CD4-positive, alpha-beta memory T cell (primary cell): ENCODE measurements around the gene OR4K1. TPM values are rescaled to one million over a fixed set of nuclear protein-coding genes. Genes with fewer than 3 reads are reported as not detected.
"Not testable (repeated sequence)": the region's sequence is repeated elsewhere in the genome, so short reads cannot be mapped to it uniquely, and the experiment has no call there.

ENCODE experiments used
- CTCF ChIA-PET: fragments of 350-600 bp; sonication (Branson Sonifier 250); formaldehyde crosslinking; loops from one replicate; lab custom pipeline; 2021; ENCODE audit warnings: inconsistent platforms; ENCODE audit not compliant: partially characterized antibody; lab: Charles Lee
- POLR2A ChIA-PET: fragments of 350-600 bp; sonication (Branson Sonifier 250); formaldehyde crosslinking; loops from one replicate; lab custom pipeline; 2021; ENCODE audit not compliant: partially characterized antibody; lab: Charles Lee
- DNase-seq, 5 donors: peaks; one replicate each; pipeline versions ENCODE4 v3.0.0 to v3.0.0-alpha.2; 2020 to 2022; ENCODE audit warnings: mixed read lengths in 1 of 5
- H3K27ac ChIP-seq: one replicate; pipeline ENCODE4 v1.7.0; 2013; ENCODE audit warnings: low read depth, low read length
- H3K27me3 ChIP-seq: 2 replicates; pipeline ENCODE4 v1.7.0; 2013; ENCODE audit warnings: mild to moderate bottlenecking, low read length, moderate library complexity; ENCODE audit not compliant: insufficient read depth
- H3K36me3 ChIP-seq: 2 replicates; pipeline ENCODE4 v1.7.0; 2013; ENCODE audit warnings: mild to moderate bottlenecking, low read length, moderate library complexity; ENCODE audit not compliant: insufficient read depth
- H3K4me1 ChIP-seq: 2 replicates; pipeline ENCODE4 v1.7.0; 2013; ENCODE audit warnings: mild to moderate bottlenecking, low read length, moderate library complexity; ENCODE audit not compliant: insufficient read depth
- H3K4me3 ChIP-seq, 2 donors: one replicate each; pipeline ENCODE4 v1.7.0; 2013; ENCODE audit warnings: low read length in 2 of 2, mild to moderate bottlenecking in 1 of 2
- H3K9me3 ChIP-seq, 2 donors: one replicate each; pipeline ENCODE4 v1.7.0; 2013; ENCODE audit warnings: low read length in 2 of 2, control low read depth in 1 of 2; ENCODE audit not compliant: control insufficient read depth in 1 of 2
- H3K27ac Mint-ChIP-seq, 7 donors: one replicate each; pipeline ENCODE4 v1.8.0; 2020 to 2021; ENCODE audit warnings: mixed read lengths in 7 of 7, mild to moderate bottlenecking in 6 of 7, inconsistent platforms in 3 of 7, moderate library complexity in 3 of 7
- H3K27me3 Mint-ChIP-seq, 2 donors: one replicate each; pipeline ENCODE4 v1.8.0; 2020 to 2021; ENCODE audit warnings: mixed read lengths in 2 of 2
- H3K36me3 Mint-ChIP-seq, 2 donors: one replicate each; pipeline ENCODE4 v1.8.0; 2020 to 2021; ENCODE audit warnings: mixed read lengths in 2 of 2, inconsistent platforms in 1 of 2, mild to moderate bottlenecking in 1 of 2
- H3K4me1 Mint-ChIP-seq, 4 donors: one replicate each; pipeline ENCODE4 v1.8.0; 2020 to 2021; ENCODE audit warnings: mixed read lengths in 4 of 4, mild to moderate bottlenecking in 1 of 4
- H3K4me3 Mint-ChIP-seq, 8 donors: one replicate each; pipeline ENCODE4 v1.8.0; 2020 to 2021; ENCODE audit warnings: mixed read lengths in 8 of 8, mild to moderate bottlenecking in 7 of 8, moderate library complexity in 6 of 8, inconsistent platforms in 3 of 8
- H3K9me3 Mint-ChIP-seq, 8 donors: one replicate each; pipeline ENCODE4 v1.8.0; 2020 to 2021; ENCODE audit warnings: mixed read lengths in 8 of 8, mild to moderate bottlenecking in 5 of 8, inconsistent platforms in 3 of 8, moderate library complexity in 1 of 8
- intact Hi-C: fragments of 100-400 bp; cut with micrococcal nuclease; formaldehyde crosslinking; loops from one replicate; pipeline ENCODE4 v1.15.1; 2023
- polyA plus RNA-seq, 2 donors: library from polyadenylated mRNA; unstranded; fragments of 300-500 nt; fragmentation: Illumina TruSeq; gene quantifications; one replicate each; pipeline ENCODE4 v1.2.3, GENCODE V29; 2021
- total RNA-seq, 2 experiments: library from RNA; stranded (reverse); gene quantifications; one replicate each; pipeline ENCODE4 v1.2.3, GENCODE V29; 2021

Gene OR4K1
- total and polyA plus RNA-seq, 4 experiments from 2014 or later: not detected

DNA sequence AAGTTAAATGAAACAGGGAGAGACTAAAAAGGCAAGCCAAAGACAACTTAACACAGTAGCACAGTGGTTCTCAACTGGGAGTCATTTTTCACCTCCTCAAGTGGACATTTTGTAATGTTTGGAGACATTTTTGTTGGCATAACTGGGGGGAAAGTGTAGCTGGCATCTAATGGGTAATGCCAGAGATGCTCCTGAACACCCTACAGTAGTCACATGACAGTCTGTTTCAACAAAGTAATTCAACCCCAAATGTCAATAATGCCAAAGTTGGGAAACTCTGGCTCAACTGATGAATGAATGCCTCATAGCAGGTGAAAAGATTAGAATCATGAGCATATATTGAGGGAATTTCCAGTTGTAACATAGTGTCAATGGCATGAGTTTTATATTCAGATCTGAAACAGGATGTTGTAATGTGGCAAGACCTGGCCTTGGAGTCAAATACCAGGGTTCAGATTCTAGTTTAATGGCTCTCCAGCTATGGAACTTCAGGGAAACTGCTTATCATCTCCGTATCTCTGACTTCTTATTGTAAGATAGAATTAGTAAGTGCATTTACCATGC, 12.7 kb upstream of the OR4K1 start:
- Mint-ChIP-seq H3K27ac (no peak overlapping the region), H3K9me3 (no peaks in the 10 kb centered on the region), H3K4me3 (no peak overlapping the region), H3K36me3 (no peaks in the 10 kb centered on the region), H3K4me1 (no peaks in the 10 kb centered on the region), H3K27me3 (no peaks in the 10 kb centered on the region)
- no peak for DNase-seq
- Histone ChIP-seq H3K4me1 (no peaks in the 10 kb centered on the region), H3K27ac (no peak overlapping the region), H3K4me3 (no peak overlapping the region), H3K36me3 (no peaks in the 10 kb centered on the region), H3K27me3 (no peaks in the 10 kb centered on the region), H3K9me3 (no peaks in the 10 kb centered on the region)
- intact Hi-C loops: no loop called here
- POLR2A ChIA-PET: no interaction called here
- CTCF ChIA-PET: no interaction called here

DNA sequence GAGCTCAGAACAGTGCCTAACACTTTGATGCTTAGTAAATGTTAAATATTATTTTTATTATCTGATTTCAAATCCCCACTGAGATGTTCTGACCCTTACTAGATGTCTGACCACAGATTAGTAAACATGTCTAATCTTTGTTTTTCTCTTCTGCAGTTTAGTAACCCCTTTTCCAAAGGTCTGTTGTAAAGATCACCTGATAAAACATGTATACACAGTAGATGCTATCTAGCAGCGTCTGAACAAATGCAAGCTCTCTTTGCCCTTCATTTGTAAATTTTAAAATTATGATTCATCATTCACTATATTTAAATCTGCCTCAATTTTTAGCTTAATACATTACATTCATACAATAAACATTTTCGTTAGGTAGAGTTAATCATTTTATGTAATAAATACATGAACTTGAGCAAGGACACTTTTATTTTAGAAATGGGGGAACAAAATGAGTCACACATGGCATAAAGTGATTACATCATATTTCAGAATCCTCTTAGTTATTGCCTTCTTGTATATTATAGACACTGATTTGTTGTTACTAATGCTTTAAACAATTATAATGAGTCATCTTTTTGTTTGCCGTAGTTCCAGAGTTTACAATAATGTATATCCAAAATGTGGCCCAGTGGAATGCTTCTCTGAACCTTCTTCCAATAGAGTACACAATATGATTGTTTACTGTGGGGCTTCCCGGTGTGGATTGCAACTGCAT, 12.0 kb upstream of the OR4K1 start:
- no peaks in the 10 kb centered on the region for H3K9me3 Mint-ChIP-seq
- no peaks in the 10 kb centered on the region for H3K27me3 Mint-ChIP-seq
- H3K4me3 Mint-ChIP-seq: no peak overlapping the region
- Histone ChIP-seq H3K27me3 (no peaks in the 10 kb centered on the region), H3K4me1 (no peaks in the 10 kb centered on the region), H3K36me3 (no peaks in the 10 kb centered on the region), H3K4me3 (no peak overlapping the region), H3K9me3 (no peaks in the 10 kb centered on the region), H3K27ac (no peak overlapping the region)
- CTCF ChIA-PET: no interaction called here
- POLR2A ChIA-PET: no interaction called here
- no peak overlapping the region for H3K27ac Mint-ChIP-seq
- intact Hi-C loops: no loop called here
- no peaks in the 10 kb centered on the region for H3K4me1 Mint-ChIP-seq
- no peaks in the 10 kb centered on the region for H3K36me3 Mint-ChIP-seq
- no peak for DNase-seq

DNA sequence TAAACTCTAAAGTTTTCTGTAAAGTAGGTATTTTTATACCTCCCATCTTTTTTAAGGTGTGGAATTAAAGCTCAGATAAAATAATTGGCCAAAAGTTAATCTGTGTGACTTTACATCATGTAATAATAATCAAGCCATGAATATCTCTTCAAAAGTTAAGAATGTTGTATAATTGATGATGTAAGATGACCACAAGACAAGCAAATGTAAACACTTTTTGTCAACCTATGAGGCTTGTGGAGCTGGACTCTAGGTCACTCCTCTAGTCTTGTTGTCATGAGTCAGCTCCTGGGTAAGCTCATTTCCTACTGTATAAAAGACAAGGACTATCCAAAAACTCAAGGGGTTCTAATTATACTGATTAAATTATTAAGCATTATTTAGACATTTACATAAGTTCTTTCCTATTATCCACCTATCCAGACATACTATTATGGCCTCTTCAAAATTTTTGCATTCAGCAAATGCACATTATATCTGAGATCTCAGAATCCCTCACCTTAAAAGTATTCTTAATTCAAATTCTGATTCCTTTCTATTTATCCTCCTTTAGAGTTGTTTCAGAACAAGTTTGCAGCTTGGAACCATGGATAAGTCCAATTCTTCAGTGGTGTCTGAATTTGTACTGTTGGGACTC, 10.6 kb upstream of the OR4K1 start, which contains the start of gene OR4K5:
Gene OR4K5 (plus strand): TSS at position 587 of the 637 bp plus-strand sequence. CDS start 0 bp downstream, at position 587.
- Mint-ChIP-seq H3K36me3 (no peaks in the 10 kb centered on the region), H3K4me3 (no peak within 1 kb of the TSS), H3K27ac (no peak within 1 kb of the TSS), H3K4me1 (no peaks in the 10 kb centered on the region), H3K27me3 (no peaks in the 10 kb centered on the region), H3K9me3 (peaks cover 0 to 1% (median 0%) of the 10 kb centered on the region in 8 donors)
- no peak within 1 kb of the TSS for H3K27ac ChIP-seq
- H3K36me3 ChIP-seq: no peaks in the 10 kb centered on the region
- DNase-seq: no peak
- ChIA-PET POLR2A (no interaction called here), CTCF (no interaction called here)
- H3K27me3 ChIP-seq: no peaks in the 10 kb centered on the region
- no peaks in the 10 kb centered on the region for H3K9me3 ChIP-seq
- intact Hi-C loops: no loop called here
- no peaks in the 10 kb centered on the region for H3K4me1 ChIP-seq
- no peak within 1 kb of the TSS for H3K4me3 ChIP-seq

DNA sequence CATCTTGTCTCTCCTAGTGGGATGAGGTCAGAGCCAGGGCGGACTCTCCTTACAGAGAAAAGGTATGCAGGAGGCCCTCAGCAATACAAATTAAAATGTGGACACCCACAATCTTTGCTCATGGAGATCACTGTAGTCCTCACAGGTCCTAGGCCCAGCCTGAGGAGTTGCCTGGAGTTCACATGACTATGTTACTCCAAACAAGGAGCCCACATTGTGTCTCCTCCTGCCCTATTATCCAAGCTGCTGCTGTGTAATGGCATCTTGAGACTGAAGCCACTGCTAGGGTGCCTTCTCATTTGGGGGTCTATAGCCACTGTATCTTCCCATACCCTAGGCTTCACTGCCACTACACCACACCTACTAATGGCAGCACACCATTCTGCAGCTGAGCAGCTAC, 11.0 kb downstream of the OR4K1 start:
- Histone ChIP-seq H3K27ac (no peak overlapping the region), H3K4me3 (no peak overlapping the region), H3K27me3 (no peaks in the 10 kb centered on the region), H3K9me3 (no peaks in the 10 kb centered on the region), H3K36me3 (no peaks in the 10 kb centered on the region), H3K4me1 (no peaks in the 10 kb centered on the region)
- no peaks in the 10 kb centered on the region for H3K36me3 Mint-ChIP-seq
- no peak overlapping the region for H3K4me3 Mint-ChIP-seq
- ChIA-PET CTCF (no interaction called here), POLR2A (no interaction called here)
- no peak for DNase-seq
- H3K4me1 Mint-ChIP-seq: peaks cover 0 to 5% (median 0%) of the 10 kb centered on the region in 4 donors
- H3K27ac Mint-ChIP-seq: no peak overlapping the region
- H3K9me3 Mint-ChIP-seq: no peaks in the 10 kb centered on the region
- no peaks in the 10 kb centered on the region for H3K27me3 Mint-ChIP-seq
- intact Hi-C loops: no loop called here

DNA sequence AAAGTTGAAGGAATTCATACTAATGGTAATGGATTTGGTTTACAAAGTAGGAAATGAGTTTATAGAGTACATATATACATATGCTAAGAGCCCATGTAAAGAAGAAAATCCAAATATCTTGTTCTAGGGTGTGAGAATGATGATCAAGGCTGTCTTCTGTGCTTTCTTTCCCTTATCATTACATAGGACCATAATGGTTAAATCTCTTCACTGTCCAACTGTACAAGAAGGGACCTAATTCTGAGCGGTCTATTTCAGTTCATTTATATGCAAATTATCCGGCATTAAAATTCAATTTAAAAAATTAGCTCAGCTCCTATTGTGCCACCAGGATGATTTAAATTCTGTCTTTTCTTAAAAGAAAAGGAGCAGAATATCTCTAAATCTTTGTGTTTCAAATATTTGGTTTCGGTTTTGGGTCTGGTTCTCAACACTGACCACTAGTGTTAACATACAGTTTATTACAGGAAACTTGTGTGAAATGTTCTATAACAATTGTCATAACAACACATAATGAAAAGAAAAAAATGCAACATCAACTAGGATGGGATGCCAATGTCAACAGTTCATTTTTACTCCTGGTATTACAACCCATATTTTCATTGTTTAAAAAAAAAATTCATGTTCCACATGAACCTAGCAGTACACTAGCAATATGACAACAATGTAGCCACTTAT, 16.8 kb downstream of the OR4K1 start:
- no peak overlapping the region for H3K4me3 ChIP-seq
- no peaks in the 10 kb centered on the region for H3K36me3 ChIP-seq
- Mint-ChIP-seq H3K27me3 (no peaks in the 10 kb centered on the region), H3K36me3 (no peaks in the 10 kb centered on the region), H3K4me1 (peaks cover 0 to 8% (median 5%) of the 10 kb centered on the region in 4 donors), H3K27ac (no peak overlapping the region), H3K9me3 (peaks cover 0 to 2% (median 0%) of the 10 kb centered on the region in 8 donors), H3K4me3 (peak overlapping the region in 2 of 8 donors; percentile 7 to 36)
- no peak for DNase-seq
- ChIA-PET POLR2A (no interaction called here), CTCF (no interaction called here)
- no peaks in the 10 kb centered on the region for H3K4me1 ChIP-seq
- no peak overlapping the region for H3K27ac ChIP-seq
- no peaks in the 10 kb centered on the region for H3K9me3 ChIP-seq
- intact Hi-C loops: no loop called here
- no peaks in the 10 kb centered on the region for H3K27me3 ChIP-seq

DNA sequence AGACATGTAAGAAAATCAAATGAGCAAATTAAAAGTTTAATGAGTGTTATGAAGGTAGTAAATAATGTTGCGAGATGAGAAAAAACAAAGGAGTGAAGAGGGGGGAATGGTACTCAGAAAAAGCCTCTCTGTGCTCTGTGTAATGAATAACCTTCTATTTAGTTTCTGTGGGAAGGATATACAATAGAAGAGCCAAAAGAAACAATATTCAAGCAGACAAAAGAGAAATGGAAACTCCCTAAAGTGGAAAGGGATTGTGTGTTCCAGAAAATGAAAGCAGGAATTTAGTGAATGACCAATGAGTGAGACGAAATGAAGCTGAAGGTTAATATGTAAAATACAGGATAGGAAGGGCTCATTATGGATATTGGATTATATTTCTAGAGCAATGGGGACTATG, 18.5 kb downstream of the OR4K1 start:
- H3K4me1 Mint-ChIP-seq: peaks cover 0 to 8% (median 5%) of the 10 kb centered on the region in 4 donors
- H3K4me3 Mint-ChIP-seq: no peak overlapping the region
- H3K36me3 ChIP-seq: no peaks in the 10 kb centered on the region
- H3K27ac Mint-ChIP-seq: no peak overlapping the region
- H3K27ac ChIP-seq: no peak overlapping the region
- H3K9me3 ChIP-seq: no peaks in the 10 kb centered on the region
- CTCF ChIA-PET: no interaction called here
- intact Hi-C loops: no loop called here
- H3K4me3 ChIP-seq: no peak overlapping the region
- H3K36me3 Mint-ChIP-seq: no peaks in the 10 kb centered on the region
- H3K4me1 ChIP-seq: no peaks in the 10 kb centered on the region
- DNase-seq: no peak
- no peaks in the 10 kb centered on the region for H3K27me3 Mint-ChIP-seq
- H3K27me3 ChIP-seq: no peaks in the 10 kb centered on the region
- peaks cover 0 to 2% (median 0%) of the 10 kb centered on the region in 8 donors for H3K9me3 Mint-ChIP-seq
- POLR2A ChIA-PET: no interaction called here

DNA sequence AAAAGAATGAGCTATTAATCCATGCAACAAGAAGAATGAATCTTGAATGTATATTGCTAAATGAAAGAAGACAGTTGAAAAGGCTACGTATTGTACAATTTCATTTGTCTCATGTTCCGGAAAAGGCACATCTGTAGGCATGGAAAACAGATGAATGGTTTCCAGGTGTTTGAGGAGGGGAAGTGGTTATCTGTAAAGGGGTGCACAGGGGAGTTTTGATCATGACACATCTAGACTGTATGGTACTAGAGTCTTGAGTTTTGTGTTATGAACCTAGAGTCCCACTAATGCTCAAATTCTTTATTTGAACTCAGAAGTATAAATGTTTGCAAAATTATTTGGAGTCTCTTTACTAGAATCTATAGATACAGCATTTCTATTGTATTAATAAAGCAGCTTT, 39.0 kb downstream of the OR4K1 start:
- CTCF ChIA-PET, H3K9me3 ChIP-seq, H3K4me3 ChIP-seq, H3K27ac ChIP-seq, H3K27me3 ChIP-seq, H3K36me3 Mint-ChIP-seq, H3K27me3 Mint-ChIP-seq, DNase-seq, H3K36me3 ChIP-seq, POLR2A ChIA-PET, H3K27ac Mint-ChIP-seq: not testable (repeated sequence)
- Mint-ChIP-seq H3K4me3 (peak overlapping the region in 2 of 8 donors; percentile 3 to 8), H3K4me1 (peaks cover 14 to 22% (median 19%) of the 10 kb centered on the region in 4 donors), H3K9me3 (peaks cover 0 to 13% (median 0%) of the 10 kb centered on the region in 8 donors)
- intact Hi-C loops: loop anchor here (10.0 kb wide), 1 partner anchor 645 kb away; no protein-coding TSS in a partner anchor
- H3K4me1 ChIP-seq: peaks cover 16% of the 10 kb centered on the region
